Coronary artery (tissue), 2 donors: ENCODE measurements around the gene EWSR1.

Experiments
- DNase-seq: peaks from one replicate; pipeline ENCODE4 v3.0.0-alpha.2; 2017; ENCODE audit warnings: low spot score
- H3K27ac ChIP-seq, 2 donors: fragments of 200-600 bp; sonication (generic); one replicate each; pipeline ENCODE4 v1.5.1; 2016 to 2019
- H3K4me3 ChIP-seq: fragments of 200-600 bp; sonication (generic); 2 replicates; pipeline ENCODE4 v1.5.1; 2016; ENCODE audit warnings: mild to moderate bottlenecking, moderate library complexity
- TF ChIP-seq, protein P1 (sequence below): fragments of 200-600 bp; sonication (generic); IDR thresholded peaks from one replicate; pipeline ENCODE4 v1.5.1; 2019; ENCODE audit warnings: antibody characterized with exemption

The EWSR1 gene

DNA sequence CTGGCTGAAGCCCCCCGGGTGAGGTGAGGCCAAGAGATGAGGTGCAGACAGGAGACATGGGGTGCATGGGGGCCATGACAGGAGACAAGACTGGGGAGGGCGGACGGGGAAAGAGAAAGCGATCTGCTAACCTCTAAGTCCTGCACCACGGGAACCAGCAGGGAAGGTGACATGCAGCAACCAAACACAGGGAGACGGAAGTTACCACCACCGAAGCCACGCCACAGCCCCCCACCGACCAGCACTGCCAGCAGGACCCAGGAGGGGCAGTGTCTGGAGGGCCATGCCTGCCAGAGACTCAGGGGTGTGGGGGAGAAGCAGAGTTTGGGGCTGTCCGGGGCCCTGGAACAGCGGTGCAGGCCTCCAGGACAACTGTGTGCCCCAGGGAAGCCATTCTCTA, 61.5 kb downstream of the EWSR1 start:
- TF ChIP-seq, protein P1, sequence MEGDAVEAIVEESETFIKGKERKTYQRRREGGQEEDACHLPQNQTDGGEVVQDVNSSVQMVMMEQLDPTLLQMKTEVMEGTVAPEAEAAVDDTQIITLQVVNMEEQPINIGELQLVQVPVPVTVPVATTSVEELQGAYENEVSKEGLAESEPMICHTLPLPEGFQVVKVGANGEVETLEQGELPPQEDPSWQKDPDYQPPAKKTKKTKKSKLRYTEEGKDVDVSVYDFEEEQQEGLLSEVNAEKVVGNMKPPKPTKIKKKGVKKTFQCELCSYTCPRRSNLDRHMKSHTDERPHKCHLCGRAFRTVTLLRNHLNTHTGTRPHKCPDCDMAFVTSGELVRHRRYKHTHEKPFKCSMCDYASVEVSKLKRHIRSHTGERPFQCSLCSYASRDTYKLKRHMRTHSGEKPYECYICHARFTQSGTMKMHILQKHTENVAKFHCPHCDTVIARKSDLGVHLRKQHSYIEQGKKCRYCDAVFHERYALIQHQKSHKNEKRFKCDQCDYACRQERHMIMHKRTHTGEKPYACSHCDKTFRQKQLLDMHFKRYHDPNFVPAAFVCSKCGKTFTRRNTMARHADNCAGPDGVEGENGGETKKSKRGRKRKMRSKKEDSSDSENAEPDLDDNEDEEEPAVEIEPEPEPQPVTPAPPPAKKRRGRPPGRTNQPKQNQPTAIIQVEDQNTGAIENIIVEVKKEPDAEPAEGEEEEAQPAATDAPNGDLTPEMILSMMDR = no peak
- no peak overlapping the region for H3K27ac ChIP-seq
- H3K4me3 ChIP-seq = no peak overlapping the region
- no peak for DNase-seq

DNA sequence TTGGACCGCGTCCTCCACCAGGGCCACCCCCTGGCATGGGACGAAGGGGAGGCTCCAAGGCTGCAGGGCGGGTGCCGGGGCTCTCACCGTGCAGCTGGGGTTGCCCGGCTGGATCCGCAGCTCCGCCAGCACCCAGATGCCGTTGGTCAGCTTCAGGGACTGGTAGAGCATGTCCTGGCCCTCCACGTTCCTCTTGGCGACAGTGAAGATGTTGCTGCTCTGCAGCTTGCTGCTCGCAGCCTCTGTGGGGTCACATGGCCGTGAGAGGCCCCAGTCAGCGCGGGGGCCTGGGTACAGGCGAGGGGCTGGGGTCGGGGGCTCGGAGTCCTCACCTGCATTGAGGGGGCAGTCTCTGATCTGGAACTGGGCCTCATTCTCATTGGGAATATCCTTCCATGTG, 62.2 kb downstream of the EWSR1 start:
- TF ChIP-seq, protein P1 = no peak
- no peak for DNase-seq
- H3K27ac ChIP-seq = no peak overlapping the region
- H3K4me3 ChIP-seq = no peak overlapping the region

DNA sequence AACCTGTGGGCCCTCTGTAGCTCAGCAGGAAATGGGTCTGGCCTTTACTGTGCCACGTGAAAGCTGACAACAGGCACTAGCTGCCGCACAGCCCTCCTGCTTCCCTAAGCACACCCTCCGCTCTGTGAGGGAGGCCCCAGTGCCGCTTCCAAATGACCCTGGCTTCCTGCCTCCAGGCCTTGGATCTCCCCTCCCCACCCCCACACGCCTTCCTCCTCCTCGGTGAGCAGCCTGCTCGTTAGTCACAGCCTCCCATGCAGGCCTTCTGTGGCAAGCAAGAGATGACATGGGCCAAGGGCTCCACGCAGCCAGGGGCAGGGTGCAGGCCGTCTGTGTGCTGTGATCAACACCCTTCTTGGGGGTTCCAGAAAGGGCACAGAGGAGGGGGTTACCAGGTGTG, 62.7 kb downstream of the EWSR1 start:
- Histone ChIP-seq H3K27ac (no peak overlapping the region), H3K4me3 (no peak overlapping the region)
- TF ChIP-seq, protein P1 = no peak
- DNase-seq = no peak

DNA sequence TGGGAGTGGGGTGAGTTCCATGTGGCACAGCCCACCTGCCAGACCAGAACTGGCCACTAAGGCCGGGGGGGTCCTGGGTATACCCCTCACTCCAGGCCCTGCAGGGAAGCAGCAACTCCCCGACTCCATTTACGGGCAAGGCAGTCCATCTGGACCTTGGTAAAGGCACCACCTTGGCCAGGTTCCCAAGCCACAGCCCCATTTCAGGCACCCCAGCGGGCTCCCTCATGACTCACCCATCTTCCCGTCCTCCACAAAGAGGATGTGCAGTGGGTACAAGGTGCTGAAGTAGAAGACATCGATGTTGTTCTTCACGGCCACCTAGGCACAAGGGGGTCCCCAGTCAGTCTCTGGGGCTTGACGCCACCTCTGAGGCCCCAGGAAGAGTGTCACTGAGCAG, 63.1 kb downstream of the EWSR1 start:
- Histone ChIP-seq H3K27ac (no peak overlapping the region), H3K4me3 (no peak overlapping the region)
- TF ChIP-seq, protein P1 = no peak
- no peak for DNase-seq

DNA sequence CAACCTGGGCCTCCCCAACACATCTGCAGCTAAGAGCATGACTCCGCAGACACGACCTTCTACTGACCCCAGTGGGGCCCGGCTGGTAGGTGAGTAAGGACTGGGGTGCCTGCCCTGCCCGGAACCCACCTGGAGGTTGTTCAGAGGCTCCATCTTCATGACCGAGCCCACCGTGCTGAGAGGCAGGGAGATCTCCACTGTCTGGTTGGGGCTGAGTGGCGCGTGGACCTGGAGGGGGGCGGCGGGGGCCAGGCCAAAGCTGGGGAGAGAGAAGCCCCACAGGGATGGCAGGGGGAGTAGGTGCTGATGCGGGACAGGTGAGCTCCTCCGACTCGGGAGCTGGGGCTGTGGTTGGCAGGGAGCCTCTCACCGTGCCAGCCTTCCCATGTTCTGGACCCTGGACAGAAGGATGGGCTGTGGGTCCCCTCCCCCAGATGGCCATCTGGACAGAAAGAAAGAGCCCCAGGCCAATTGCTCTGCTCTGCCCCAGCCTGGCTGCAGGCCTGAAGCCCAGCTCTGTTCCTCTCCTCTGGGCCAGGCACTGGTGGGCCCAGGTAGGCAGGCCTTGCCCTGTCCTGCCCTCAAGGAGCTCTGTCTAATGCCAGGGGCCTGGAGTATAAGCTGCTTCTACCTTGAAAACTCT, 63.7 kb downstream of the EWSR1 start:
- Histone ChIP-seq H3K27ac (no peak overlapping the region), H3K4me3 (no peak overlapping the region)
- TF ChIP-seq, protein P1 = no peak
- DNase-seq = no peak

DNA sequence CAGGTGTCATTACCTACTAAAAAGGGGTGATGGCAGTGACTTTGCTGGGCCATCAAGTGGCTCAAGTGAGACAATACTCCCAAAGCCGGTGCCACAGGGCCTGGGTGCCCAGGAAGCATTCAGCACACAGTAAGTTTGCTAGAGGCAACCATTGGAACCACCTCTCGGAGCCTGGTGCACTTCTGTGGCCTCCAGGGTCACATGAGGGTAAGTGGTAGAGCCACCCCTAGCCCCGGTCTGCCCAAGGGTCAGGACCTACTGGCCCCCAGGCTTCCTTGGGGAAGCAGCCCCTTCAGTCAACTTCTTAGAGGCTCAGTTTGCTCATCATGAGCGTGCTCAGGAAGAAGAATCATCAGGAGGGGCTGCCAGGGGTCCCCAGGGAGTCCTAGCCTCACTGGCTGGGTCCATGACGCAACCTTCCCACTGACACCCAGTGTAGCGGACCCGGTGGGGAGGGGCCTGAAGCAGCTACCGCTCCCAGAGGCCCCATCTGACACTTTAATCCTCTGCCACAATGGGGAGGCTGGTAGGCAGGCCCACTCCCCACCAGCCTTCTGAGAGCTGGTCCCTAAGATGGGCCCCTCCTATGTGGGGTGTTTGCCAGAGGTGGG, 64.9 kb downstream of the EWSR1 start:
- Histone ChIP-seq H3K4me3 (no peak overlapping the region), H3K27ac (no peak overlapping the region)
- DNase-seq = no peak
- TF ChIP-seq, protein P1 = no peak

DNA sequence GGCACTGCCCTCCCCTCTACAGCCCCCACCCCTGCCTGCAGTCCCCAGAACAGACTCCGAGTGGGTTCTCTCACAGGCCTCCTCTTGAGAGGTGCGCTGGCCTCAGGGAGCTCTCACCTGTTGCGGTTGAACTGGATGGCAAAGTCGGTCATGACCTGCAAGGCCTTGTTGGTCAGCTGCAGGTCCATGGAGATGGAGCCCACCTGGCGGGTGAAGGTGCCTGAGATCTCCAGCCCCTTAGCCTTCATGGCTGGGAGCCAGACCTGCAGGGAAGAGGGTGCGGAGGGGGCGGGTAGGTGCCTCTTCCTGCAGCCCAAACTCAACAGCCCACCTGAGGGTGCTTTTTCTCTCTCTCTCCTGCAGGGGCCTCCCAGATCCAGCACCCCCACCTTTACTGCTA, 66.1 kb downstream of the EWSR1 start:
- TF ChIP-seq, protein P1 = no peak
- H3K27ac ChIP-seq = no peak overlapping the region
- no peak for DNase-seq
- H3K4me3 ChIP-seq = no peak overlapping the region
